HEK293T (cell line): ENCODE data around the gene TIMM22.

ENCODE experiments used
- ARNT ChIP-seq: fragments of 450-650 bp; IDR thresholded peaks from 2 replicates; pipeline ENCODE4 v1.6.1; 2017; ENCODE audit warnings: mild to moderate bottlenecking
- BHLHE40 ChIP-seq: fragments of 450-650 bp; IDR thresholded peaks from 2 replicates; pipeline ENCODE4 v1.6.1; 2016; ENCODE audit warnings: mild to moderate bottlenecking, moderate library complexity, borderline replicate concordance
- FOXA1 ChIP-seq: fragments of 450-650 bp; IDR thresholded peaks from 2 replicates; pipeline ENCODE4 v1.6.1; 2016; ENCODE audit warnings: mild to moderate bottlenecking
- FOXK2 ChIP-seq: fragments of 450-650 bp; IDR thresholded peaks from 2 replicates; pipeline ENCODE4 v1.6.1; 2016; ENCODE audit warnings: mild to moderate bottlenecking
- FOXM1 ChIP-seq: fragments of 450-650 bp; IDR thresholded peaks from 2 replicates; pipeline ENCODE4 v1.6.1; 2017; ENCODE audit warnings: mild to moderate bottlenecking, borderline replicate concordance
- HDGF ChIP-seq: fragments of 450-650 bp; IDR thresholded peaks from 2 replicates; pipeline ENCODE4 v1.6.1; 2017; ENCODE audit warnings: antibody characterized with exemption, borderline replicate concordance
- L3MBTL2 ChIP-seq: fragments of 450-650 bp; conservative IDR thresholded peaks from 2 replicates; pipeline ENCODE4 v1.6.1; 2016; ENCODE audit warnings: mild to moderate bottlenecking
- SP1 ChIP-seq: fragments of 450-650 bp; IDR thresholded peaks from 2 replicates; pipeline ENCODE4 v1.6.1; 2017
- SUZ12 ChIP-seq: fragments of 450-650 bp; IDR thresholded peaks from 2 replicates; pipeline ENCODE4 v1.6.1; 2016; ENCODE audit warnings: mild to moderate bottlenecking
- TARDBP ChIP-seq: fragments of 450-650 bp; IDR thresholded peaks from 2 replicates; pipeline ENCODE4 v1.6.1; 2016

- TF ChIP-seq ARNT (no peak), TARDBP (no peak), SP1 (no peak), FOXM1 (no peak), HDGF (no peak), FOXA1 (no peak), L3MBTL2 (no peak), FOXK2 (no peak), BHLHE40 (no peak), SUZ12 (no peak)
These were observed 1.2 kb downstream of the TIMM22 start for GRCh38 chr17:998111-998510.
